HG02981 (cell line): ENCODE results near the gene IRF2BP2.

Experiments used
- ATAC-seq: cut with Tn5 transposase; IDR thresholded peaks from one replicate; pipeline ENCODE4 v1.9.1; 2021; ENCODE audit warnings: mild to moderate bottlenecking, moderate library complexity; ENCODE audit not compliant: unreplicated experiment

IRF2BP2 gene

DNA sequence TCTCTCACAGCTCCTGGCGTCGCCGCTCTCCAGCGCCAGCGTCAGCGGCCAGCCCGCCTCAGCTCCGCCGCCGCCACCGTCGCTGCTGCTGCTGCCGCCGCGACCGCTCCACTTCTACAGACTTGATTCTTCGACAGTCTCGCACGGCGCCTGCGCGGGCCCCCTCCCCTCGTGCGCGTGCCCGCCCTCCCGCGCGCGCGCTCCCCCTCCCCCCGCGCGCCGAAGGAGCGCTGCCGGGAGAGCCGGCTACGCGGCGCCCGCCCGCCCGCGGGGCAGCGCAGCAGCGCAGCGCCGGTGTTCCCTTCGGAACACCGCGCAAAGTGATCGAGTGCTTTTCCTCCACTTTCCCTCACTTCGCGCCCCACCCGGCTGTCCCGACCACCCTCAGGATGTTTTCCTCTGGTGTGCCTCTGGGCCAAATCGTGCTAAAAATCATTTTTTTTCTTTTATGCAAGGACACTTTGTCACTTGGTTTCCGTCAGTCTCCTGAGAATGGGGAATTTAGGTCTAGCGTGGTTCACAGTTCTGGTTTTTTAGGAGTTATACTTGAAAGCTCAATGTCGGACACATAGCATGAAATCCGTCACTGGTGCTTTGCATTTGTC lies at the start of gene IRF2BP2:
Gene IRF2BP2, minus strand, starts transcription at position 118 of the 605 bp plus-strand sequence. CDS start 684 bp downstream, outside the sequence.
- ATAC-seq = peak; percentile 16

DNA sequence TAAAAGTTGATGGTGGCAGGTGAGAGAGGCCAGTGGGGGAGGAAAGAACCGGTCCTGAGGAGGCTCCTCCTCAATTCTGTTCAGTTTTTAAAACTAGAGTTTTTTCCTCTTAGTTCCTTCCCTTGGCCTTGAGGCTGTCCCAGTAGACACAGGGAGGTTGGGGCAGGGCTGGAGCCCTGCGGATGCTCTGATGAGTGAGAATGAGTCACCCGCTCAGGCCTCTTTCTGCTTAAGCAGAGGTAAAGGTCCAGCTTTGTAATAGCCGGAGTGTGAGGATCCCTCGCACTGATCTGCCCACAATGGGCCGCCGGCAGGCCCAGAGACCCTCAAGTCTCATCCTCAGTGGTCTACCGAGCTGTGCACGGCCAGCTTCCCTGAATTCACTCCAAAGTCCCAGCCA lies 49.6 kb upstream of the IRF2BP2 start:
- no peak for ATAC-seq

DNA sequence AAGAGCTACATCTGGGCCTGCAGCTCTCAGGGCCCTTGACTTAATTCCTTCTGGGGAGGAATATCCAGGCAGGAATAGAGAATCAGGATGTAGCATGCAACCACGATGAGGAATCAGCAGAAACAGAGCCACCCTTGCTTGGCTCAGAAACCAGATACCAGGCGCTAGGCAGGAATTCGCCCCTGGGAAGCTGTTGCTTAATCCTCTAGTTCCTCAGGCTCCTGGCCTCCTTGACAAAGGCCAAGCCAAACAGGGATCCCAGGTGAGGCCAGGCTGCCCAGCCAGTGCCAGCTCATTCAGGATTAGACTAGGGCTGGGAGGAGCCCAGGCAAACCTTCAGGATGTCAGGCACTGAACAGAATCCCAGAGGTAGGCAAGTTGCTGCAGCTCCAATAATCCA lies 48.2 kb upstream of the IRF2BP2 start:
- ATAC-seq = no peak

DNA sequence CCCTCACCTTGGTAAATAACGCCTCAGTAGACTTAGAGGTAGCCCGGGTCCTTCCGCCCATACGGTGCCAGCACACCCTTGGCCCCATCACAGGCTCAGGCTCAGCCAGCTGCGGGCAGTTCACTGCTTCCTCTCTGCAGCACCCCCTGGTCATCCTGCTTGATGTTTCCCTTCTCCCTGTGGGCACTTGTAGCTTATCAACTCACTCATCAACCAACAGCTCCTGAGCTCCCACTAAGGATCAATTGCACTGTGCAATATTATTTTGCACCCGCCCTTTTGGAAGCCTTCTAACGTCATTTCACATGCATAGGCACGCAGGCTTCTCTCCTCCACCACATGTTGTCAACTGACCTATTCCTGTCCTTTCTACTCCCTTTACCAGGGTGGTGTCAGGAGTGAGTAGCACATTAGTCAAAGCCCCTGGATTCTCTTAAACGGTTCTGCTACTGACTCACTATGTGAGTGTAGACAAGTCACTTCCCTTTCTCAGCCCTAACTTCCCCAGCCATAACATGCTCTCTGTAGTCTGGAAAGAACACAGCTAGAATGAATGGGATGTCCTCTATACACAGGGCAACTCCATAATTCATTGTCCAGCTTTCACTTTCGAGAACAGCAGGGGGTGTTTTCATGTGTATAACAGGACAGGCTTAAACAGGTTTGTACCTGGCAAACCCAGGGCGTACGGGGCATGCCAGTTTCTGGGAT lies 47.1 kb upstream of the IRF2BP2 start:
- ATAC-seq = no peak

DNA sequence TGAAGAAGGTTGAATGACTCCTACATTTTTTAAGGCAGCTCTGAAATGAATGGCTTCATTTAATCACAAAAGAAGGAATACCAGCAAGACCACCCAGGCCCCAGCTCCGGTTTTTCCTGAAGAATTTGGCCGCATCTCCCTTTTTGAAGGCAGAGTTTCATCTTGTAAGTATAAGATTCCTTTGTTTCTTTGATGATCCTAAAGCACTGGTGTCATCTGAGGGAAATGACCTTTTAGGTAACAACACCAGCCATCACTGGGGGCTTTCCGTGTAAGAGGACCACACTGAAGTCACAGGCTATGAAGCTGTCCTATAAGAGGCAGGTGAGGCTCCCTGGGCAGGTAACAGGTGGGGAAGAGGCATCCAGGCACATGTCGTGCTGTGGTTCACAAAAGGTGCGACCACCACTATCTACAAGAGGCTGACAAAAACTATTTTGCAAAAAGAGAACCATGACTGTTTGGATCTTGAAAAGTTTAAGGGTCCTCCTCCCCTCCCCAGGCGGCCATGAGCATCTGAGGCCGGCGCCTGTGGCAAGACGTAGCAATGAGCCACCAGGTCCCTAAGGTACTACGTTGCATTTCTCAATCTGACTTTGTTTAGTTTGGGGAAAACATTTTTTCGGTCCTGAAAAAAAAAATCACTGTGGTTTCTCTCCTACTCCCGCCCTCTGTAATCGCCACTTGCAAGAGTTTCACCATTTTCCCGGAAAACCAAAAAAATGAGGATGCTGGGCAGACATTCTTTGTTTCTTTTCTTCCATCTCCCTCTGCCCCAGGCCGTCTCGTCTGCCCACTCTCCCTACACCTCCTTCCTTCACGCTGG lies 46.3 kb upstream of the IRF2BP2 start:
- no peak for ATAC-seq

DNA sequence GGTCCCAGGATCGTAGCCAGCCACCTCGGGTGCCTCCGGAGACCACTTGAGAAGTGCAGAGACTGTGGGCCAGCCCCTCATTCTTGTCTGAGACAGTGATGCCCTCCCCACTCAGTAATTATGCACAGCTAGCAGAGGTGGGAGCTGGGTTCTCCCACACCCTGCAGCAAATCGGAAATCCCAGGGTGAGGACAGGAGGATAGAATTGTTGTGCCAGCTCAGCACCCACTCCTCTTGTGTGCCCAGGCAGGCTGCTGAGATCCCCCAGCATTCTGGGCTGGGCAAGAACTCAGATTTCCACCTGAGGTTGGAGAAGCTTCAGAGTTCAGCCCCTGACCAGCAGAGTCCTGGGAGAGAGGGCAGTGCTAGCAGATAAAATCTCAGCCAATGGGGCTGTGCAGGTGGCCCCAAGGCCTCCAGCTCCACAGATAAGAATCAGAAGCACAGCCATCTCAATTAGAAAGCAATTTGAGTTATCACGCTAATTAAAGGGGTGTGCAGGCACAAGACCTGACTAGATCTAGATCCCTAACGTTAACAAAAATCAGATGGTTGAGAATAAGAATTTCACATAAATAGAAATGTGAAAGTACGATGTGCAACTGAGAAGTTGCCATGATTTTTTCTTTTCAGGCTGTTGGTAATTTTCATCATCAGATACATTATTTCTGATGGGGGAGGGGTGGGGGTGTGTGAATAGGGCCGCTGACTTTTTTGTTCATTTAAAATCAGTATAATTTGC lies 45.5 kb upstream of the IRF2BP2 start:
- ATAC-seq = no peak

DNA sequence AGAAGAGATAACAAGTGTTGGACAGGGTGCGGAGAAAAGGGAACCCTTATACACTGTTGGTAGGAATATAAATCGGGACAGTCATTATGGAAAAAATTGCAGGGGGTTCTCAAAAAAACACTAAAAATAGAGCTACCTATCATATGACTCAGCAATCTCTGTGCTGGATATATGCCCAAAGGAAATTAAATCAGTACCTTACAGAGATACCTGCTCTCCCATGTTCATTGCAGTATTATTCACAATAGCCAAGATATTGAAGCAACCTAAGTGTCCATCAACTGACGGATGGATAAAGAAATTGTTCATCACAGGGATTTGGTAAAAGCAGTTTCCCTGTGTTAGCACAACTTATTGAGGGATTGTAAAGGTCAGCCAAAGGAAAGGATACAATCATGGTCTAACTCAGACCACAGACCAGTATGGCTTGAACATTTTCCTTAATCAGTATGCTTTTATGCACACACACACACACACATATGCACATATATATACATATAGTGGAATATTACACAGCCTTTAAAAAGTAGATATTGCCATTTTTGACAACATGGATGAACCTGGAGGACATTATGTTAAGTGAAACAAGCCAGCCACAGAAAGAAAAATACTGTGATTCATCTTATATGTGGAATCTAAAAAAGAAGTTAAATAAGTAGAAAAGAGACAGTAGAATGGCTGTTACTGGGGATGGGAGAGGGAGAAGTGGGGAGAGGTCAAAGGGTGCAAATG lies 44.2 kb upstream of the IRF2BP2 start:
- no peak for ATAC-seq

DNA sequence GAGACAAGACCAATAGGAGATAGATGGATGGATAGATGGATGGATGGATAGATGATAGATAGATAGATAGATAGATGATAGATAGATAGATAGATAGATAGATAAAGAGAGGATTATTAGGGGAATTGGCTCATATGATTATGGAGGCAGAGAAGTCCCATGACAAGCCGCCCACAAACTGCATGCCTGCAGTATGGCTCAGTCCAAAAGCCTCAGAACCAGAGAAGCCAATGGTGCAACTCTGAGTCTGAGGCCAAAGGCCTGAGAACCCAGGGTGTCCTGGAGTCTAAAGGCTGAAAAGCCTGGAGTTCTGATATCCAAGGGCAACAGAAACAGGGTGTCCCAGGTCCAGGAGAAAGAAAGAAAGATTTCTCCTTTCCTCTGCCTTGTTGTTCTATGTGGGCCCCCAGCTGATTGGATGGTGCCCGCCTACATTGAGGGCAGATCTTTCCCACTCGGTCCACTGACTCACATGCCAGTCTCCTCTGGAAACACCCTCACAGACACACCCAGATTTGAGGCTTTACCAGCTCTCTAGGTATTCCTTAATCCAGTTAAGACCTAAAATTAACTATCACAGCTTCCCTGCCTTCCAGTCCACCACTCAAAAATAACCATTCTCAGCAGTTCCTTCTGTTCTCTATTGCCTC lies 39.6 kb upstream of the IRF2BP2 start:
- no peak for ATAC-seq

DNA sequence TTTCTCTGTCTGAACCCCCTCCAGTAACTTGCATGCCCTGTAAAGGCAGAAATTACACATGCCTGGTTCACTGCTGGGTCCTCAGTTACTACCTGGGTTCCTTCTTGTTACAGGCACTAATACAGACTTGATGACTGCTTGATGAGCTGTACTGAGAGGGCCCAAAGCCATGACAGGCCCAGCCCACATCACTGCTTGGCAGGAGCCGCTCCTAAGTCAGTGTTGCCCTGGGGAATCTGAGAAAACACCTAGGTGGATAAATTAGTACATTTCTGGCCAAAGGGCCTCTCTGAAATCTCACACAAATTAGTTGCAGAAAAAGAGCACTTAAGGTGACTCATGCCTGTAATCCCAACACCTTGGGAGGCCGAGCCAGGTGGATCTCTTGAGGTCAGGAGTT lies 37.8 kb upstream of the IRF2BP2 start:
- no peak for ATAC-seq

DNA sequence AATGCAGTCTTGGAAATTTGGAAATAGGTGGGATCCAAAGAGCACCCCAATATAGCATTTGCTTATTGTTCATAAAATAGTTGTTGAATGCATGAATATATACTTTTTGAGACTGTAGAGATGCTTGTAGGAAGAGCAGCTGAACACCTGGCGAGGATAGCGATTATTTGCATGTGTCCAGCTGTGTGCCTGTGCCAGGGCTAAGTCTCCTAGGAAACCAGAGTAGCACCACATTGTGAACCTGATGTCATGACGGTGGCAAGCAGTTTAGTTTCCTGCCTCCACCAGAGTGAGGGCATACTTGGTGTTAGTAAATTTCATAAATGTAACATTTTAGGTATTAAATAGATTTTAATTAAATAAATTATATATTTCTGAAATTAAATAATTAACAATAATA lies 37.3 kb upstream of the IRF2BP2 start:
- no peak for ATAC-seq

DNA sequence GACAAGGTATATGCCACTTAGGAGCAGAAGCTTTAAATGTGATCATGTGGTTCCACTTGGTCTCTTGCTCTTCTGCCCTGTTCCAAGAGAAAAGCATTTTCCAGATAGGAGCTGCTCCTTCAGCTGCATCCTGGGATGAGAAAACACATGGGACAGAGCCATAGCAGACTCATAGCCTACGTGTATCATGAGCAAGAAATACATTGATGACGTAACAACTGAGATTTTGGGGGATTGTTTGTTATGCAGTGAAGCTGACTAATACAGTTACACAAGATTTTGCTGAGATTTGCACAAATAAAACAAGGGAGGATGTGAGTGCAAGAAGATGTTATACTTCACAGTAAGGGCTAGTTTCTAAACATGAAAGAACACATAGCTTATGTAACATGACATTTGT lies 36.0 kb upstream of the IRF2BP2 start:
- ATAC-seq = no peak

DNA sequence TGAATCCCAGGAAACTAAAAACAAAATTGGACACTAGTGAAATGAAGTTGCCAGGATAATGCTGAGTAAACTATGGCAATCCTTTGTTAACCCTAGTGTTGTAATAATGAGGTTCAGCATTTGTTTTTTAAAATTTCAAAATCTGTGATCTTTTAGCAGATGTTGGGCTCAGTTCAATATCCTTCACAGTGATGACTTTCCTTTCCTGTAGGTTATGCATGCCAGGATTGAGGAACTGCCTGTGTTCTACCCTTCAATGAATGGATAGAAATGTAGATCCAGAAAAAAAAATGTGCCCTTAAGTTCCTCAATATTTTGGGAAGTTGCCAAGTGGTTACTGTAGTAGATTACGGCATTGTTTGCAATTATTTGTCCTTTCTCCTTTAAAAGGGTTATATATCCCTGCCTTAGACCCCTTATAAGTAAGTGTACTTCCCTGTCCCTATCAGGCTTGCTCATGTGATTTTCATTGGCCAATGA lies 35.5 kb upstream of the IRF2BP2 start:
- ATAC-seq = no peak

DNA sequence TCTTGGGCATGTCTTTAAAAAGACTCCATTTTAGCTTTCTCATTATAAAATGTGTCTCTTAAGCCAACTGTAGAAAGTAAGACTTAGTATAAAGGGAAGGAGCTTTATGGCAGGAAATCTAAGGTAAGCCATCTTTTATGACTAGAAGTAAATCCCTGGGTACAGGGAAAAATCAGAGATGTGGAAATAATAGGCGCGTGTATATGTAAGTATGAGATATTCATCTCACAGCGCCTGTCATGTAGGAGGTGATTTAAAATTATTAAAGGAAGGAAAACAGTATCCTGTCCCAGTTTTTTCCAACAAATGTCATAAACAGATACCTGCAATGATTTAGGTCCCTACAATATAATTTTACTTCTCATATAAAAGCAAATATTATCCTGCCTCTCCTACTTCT lies 35.0 kb upstream of the IRF2BP2 start:
- ATAC-seq = no peak

DNA sequence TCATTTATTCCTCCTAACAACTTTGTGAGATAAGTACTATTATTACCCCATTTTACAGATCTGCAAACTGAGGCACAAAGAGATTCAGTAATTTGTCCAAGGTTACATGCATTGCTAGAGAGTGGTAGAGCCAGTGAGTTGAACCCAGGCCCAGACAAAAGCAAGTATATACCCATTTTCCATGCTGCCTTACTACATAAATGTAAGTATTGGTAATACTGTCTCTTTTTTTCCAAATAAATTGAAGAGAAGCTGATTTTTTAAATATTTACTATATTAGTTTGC lies 33.8 kb upstream of the IRF2BP2 start:
- ATAC-seq = no peak

DNA sequence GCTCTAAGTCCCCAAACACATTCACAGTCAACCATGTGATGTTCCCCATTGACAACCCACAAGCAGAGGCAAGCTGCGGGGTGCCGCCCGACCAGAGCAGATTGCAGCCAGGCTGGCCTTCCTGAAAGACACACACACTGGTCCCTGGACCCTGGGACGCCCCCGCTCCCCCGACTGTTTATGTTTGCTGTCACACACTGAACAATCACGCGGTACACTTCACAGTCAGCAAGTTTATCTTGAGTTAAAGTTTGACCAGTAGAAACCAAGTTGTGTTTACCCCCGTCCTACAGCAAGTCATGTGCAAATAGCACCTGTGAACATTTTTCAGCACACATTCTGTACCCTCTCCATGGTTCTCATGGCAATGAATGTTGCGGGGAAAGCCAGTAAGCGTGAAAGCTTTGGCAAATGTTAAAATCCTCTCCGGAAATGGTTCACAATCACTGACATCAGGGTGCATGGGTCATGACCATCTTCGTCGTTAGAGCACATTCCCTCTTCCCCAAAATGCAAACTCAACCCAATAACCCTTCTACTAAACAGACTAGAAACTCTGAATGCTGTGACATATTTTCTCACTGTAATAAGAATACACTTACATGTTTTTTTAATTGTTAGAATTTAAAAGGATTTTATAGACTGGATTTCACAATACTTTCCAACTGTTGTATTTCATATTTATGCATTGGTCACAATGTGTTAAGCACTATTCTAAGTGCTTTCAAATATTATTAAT lies 33.3 kb upstream of the IRF2BP2 start:
- no peak for ATAC-seq

DNA sequence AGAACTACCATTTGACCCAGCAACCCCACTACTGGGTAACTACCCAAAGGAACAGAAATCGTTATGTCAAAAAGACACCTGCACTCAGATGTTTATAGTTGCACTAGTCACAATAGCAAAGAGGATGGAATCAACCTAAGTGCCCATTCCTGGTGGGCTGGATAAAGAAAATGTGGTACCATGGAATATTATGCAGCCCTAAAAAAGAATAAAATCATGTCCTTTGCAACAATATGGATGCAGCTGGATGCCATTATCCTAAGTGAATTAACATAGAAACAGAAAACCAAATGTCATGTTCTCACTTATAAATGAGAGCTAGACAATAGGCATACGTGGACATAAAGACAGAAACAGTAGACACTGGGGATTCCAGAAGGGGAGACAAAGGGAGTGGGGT lies 32.5 kb upstream of the IRF2BP2 start:
- no peak for ATAC-seq

DNA sequence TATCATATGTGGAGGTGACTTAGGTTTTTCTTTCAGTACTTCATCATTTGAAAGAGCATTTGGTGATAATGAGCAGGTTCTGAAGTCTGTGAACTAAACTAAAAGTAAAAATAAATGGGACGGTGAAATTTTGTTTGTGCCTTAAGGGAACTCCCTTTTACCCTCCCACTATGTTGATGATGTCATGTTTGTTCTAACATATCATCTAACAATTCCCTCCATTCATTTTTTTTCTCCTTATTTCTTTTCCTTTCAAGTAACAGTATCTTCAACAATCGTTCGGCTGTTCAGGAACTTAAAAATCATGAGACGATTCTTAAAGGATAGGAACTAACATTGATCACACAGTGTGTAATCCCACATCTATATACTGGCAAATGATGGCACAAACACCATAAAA lies 30.0 kb upstream of the IRF2BP2 start:
- no peak for ATAC-seq

DNA sequence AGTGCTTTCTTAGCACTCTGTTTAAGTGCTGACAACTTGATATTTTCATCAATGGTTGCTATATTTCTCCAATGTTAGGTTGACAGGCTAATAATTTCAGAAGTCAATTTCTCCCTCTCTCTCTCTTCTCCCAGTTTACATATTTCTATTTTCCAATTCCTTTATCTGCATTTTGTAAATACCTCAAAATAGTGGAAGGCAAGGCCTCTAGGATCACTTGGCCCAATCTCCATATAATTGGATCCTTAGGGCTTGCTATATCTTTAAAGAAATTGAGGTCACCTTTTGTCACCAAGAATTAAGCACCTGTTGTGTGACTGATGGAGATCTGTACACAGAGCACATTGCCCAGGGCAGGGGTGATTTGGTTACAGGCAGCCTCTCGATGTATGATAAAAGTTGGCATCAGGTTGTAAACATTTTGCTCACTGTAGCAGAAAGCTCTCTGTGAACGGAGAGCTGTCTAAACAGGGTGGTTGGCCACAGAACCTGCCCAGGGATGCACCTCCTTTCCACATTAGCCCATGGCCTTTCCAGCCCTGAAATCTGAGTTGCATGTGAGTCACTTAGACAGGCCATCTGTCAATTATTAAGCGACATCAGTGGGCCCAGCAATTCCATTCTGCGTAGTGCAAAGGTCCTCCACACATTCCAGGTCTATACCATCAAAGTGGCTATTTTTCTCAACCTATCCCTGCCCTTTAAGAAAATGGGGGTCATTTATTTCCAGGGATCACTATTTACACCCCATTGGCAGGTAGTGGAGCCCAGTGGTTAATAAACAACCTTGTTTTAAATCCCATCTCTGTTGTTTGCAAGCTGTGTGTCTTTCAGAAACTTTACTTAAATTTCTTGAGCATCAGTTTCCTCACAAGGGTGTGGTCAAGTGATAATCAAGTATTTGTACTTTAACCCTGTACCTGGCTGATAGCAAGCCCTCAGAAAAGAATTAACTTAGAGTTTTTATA lies 29.1 kb upstream of the IRF2BP2 start:
- ATAC-seq = no peak
